HepG2 (cell line): ENCODE measurements around the gene LYSMD1. TPM values are rescaled to one million over a fixed set of nuclear protein-coding genes. Genes with fewer than 3 reads are reported as not detected.

ENCODE experiments used
- PHF20 ChIP-seq: sonication (generic); formaldehyde crosslinking; IDR thresholded peaks from 2 replicates; pipeline ENCODE4 v1.5.0; 2020; ENCODE audit warnings: mild to moderate bottlenecking, missing genetic modification reagents
- REXO4 ChIP-seq: sonication (generic); formaldehyde crosslinking; IDR thresholded peaks from 2 replicates; pipeline ENCODE4 v1.8.0; 2022; ENCODE audit warnings: missing genetic modification reagents, mild to moderate bottlenecking, borderline replicate concordance
- SRY ChIP-seq: sonication (generic); formaldehyde crosslinking; IDR thresholded peaks from 2 replicates; pipeline ENCODE4 v1.8.0; 2022; ENCODE audit warnings: mild to moderate bottlenecking, missing genetic modification reagents
- THAP8 ChIP-seq: sonication (generic); formaldehyde crosslinking; IDR thresholded peaks from 2 replicates; pipeline ENCODE4 v1.5.1; 2020; ENCODE audit warnings: missing genetic modification reagents, mild to moderate bottlenecking, borderline replicate concordance
- ZBTB33 ChIP-seq: sonication (generic); formaldehyde crosslinking; IDR thresholded peaks from 2 replicates; pipeline ENCODE4 v1.4.0; 2020; ENCODE audit warnings: missing genetic modification reagents
- ZBTB37 ChIP-seq: sonication (generic); formaldehyde crosslinking; IDR thresholded peaks from 2 replicates; pipeline ENCODE4 v1.4.0; 2020; ENCODE audit warnings: mild to moderate bottlenecking, missing genetic modification reagents
- ZNF318 ChIP-seq: sonication (generic); formaldehyde crosslinking; IDR thresholded peaks from 2 replicates; pipeline ENCODE4 v1.4.0; 2020; ENCODE audit warnings: mild to moderate bottlenecking, missing genetic modification reagents
- ZNF607 ChIP-seq: sonication (generic); formaldehyde crosslinking; IDR thresholded peaks from 2 replicates; pipeline ENCODE4 v1.5.1; 2020; ENCODE audit warnings: missing genetic modification reagents, mild to moderate bottlenecking, borderline replicate concordance
- ZNF768 ChIP-seq: sonication (generic); formaldehyde crosslinking; IDR thresholded peaks from 2 replicates; pipeline ENCODE4 v1.4.0; 2020; ENCODE audit warnings: missing genetic modification reagents
- ZNF788 ChIP-seq: sonication (generic); formaldehyde crosslinking; IDR thresholded peaks from 2 replicates; pipeline ENCODE4 v1.5.0; 2020; ENCODE audit warnings: mild to moderate bottlenecking, missing genetic modification reagents, borderline replicate concordance
- polyA plus RNA-seq, 8 experiments: library from polyadenylated mRNA; depleted of rRNA in 3 of 8; stranded (reverse) in 7 of 8; unstranded in 1 of 8; fragments of >200 nt; fragmentation: Illumina TruSeq in 4 of 8; extraction: Trizol in 4 of 8; gene quantifications; 2 replicates each; pipeline versions ENCODE4 v1.2.1 to v1.2.3, GENCODE V29; 2011 to 2016; ENCODE audit warnings: low read depth in 4 of 8, missing spikeins in 1 of 8, mixed read lengths in 1 of 8; ENCODE audit not compliant: insufficient read depth in 1 of 8
- total RNA-seq, 5 experiments: library from RNA; depleted of rRNA; stranded (reverse); fragments of >200 nt; fragmentation: Illumina TruSeq; extraction: Trizol; gene quantifications; 2 replicates each; pipeline ENCODE4 v1.2.3, GENCODE V29; 2016; ENCODE audit warnings: low read depth in 1 of 5
- TF ChIP-seq, protein P1 (sequence below): sonication (generic); formaldehyde crosslinking; IDR thresholded peaks from 2 replicates; pipeline ENCODE4 v1.4.0; 2020; ENCODE audit warnings: missing genetic modification reagents, borderline replicate concordance

Gene LYSMD1
- total and polyA plus RNA-seq, 2 of the 13 experiments (the other 11 are each of a cell fraction or from before 2014, with no cell fraction given): 3.8 to 4.8 TPM

DNA sequence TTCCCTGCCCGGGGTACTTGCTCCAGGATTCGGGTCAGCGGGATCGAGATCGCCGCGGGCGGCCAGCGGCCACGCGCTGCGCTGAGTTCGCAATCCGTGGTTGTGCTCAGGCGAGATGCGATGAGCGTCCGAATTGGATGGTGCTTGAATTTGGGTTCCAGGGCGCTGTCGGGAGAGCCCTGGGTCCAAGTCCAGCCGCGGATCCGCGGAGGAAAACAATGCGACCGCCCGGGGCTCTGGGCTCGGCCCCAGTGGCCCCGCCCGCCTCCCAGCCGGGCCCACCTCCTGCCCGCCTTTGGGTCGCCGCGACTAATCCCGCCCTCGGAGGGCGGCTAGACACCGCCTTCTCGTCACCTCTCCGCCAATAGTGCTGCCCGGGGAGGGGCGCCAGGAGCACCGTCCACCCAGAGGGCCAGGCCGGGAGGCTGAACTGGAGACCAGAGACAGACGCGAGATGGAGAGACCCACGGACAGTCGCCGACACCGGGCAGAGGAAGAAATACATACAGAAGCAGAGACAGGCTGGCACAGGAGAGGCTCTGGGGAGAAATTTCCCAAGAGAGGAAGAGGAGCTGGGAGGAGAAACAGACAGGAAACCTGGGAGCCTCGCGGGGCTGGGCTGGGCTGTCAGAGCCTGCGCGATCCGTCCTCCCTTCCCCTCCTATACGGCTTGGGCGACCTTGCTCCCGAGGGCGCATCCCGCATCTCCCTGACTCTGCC, 19.1 kb downstream of the LYSMD1 start, which contains the start of gene SEMA6C (continued):
- TF ChIP-seq ZNF318 (no peak), ZNF768 (CRISPR knock-in tag) (peak; percentile 86), ZNF788 (CRISPR knock-in tag) (peak; percentile 72; the same call in 1 of the 2 replicates), SRY (CRISPR knock-in tag) (0 out of 2 replicates have a peak, but pooled peaks have one; percentile 8), PHF20 (CRISPR knock-in tag) (0 out of 2 replicates have a peak, but pooled peaks have one; percentile 47), REXO4 (no peak), ZBTB37 (CRISPR knock-in tag) (no peak), ZBTB33 (CRISPR knock-in tag) (no peak), ZNF607 (CRISPR knock-in tag) (peak; percentile 91; the same call in 1 of the 2 replicates), THAP8 (peak; percentile 63; the same call in 1 of the 2 replicates)
- TF ChIP-seq, protein P1, sequence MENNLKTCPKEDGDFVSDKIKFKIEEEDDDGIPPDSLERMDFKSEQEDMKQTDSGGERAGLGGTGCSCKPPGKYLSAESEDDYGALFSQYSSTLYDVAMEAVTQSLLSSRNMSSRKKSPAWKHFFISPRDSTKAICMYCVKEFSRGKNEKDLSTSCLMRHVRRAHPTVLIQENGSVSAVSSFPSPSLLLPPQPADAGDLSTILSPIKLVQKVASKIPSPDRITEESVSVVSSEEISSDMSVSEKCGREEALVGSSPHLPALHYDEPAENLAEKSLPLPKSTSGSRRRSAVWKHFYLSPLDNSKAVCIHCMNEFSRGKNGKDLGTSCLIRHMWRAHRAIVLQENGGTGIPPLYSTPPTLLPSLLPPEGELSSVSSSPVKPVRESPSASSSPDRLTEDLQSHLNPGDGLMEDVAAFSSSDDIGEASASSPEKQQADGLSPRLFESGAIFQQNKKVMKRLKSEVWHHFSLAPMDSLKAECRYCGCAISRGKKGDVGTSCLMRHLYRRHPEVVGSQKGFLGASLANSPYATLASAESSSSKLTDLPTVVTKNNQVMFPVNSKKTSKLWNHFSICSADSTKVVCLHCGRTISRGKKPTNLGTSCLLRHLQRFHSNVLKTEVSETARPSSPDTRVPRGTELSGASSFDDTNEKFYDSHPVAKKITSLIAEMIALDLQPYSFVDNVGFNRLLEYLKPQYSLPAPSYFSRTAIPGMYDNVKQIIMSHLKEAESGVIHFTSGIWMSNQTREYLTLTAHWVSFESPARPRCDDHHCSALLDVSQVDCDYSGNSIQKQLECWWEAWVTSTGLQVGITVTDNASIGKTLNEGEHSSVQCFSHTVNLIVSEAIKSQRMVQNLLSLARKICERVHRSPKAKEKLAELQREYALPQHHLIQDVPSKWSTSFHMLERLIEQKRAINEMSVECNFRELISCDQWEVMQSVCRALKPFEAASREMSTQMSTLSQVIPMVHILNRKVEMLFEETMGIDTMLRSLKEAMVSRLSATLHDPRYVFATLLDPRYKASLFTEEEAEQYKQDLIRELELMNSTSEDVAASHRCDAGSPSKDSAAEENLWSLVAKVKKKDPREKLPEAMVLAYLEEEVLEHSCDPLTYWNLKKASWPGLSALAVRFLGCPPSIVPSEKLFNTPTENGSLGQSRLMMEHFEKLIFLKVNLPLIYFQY (CRISPR knock-in tag): peak; percentile 84; the same call in 1 of the 2 replicates
